Neural cell (in vitro differentiated cells): ENCODE measurements around the gene MAGEA2B.
"Not testable (repeated sequence)": the region's sequence is repeated elsewhere in the genome, so short reads cannot be mapped to it uniquely, and the experiment has no call there.

Source experiments
- CTCF ChIP-seq: fragments of 450-650 bp; IDR thresholded peaks from 2 replicates; pipeline ENCODE4 v1.5.1; 2014; ENCODE audit warnings: antibody characterized with exemption, mild to moderate bottlenecking, moderate library complexity; ENCODE audit not compliant: poor library complexity, severe bottlenecking
- EP300 ChIP-seq: fragments of 450-650 bp; conservative IDR thresholded peaks from 2 replicates; pipeline ENCODE4 v1.6.1; 2014; ENCODE audit warnings: antibody characterized with exemption, mild to moderate bottlenecking, moderate library complexity; ENCODE audit not compliant: poor library complexity, severe bottlenecking
- EZH2 ChIP-seq: fragments of 200-600, 300-800 bp; shearing (Covaris generic), sonication (generic); IDR thresholded peaks from 2 replicates; pipeline ENCODE4 v1.6.1; 2014; ENCODE audit warnings: antibody characterized with exemption, low read length, borderline replicate concordance, mild to moderate bottlenecking; ENCODE audit not compliant: insufficient read depth, poor library complexity, severe bottlenecking
- POLR2AphosphoS5 ChIP-seq: IDR thresholded peaks from 2 replicates; pipeline ENCODE4 v1.6.1; 2012
- RAD21 ChIP-seq: fragments of 450-650 bp; conservative IDR thresholded peaks from 2 replicates; pipeline ENCODE4 v1.6.1; 2014; ENCODE audit warnings: antibody characterized with exemption, mild to moderate bottlenecking, moderate library complexity
- REST ChIP-seq: IDR thresholded peaks from 2 replicates; pipeline ENCODE4 v1.6.1; 2012; ENCODE audit warnings: borderline replicate concordance

- TF ChIP-seq CTCF, POLR2AphosphoS5, REST, EZH2, EP300, RAD21: not testable (repeated sequence)
These were observed 1.2 kb upstream of the MAGEA2B start for GRCh38 chrX:152713195-152713594.
